Transverse colon (tissue), 3 donors: ENCODE data around the gene PER2.

ENCODE experiments used
- POLR2A ChIP-seq: fragments of 450-650 bp; IDR thresholded peaks from one replicate; pipeline ENCODE4 v1.6.1; 2016; ENCODE audit warnings: antibody characterized with exemption, mild to moderate bottlenecking, moderate library complexity
- TF ChIP-seq, protein P1 (sequence below), 5 experiments: fragments of 200-600 bp in 3 of 5; fragments of 450-650 bp in 2 of 5; sonication (generic) in 3 of 5; IDR thresholded peaks; 1 replicate in 2 of 5; 2 replicates in 3 of 5; pipeline ENCODE4 v1.5.1; 2016 to 2017; ENCODE audit warnings: antibody characterized with exemption in 5 of 5, inconsistent platforms in 3 of 5, mild to moderate bottlenecking in 2 of 5, moderate library complexity in 1 of 5

DNA sequence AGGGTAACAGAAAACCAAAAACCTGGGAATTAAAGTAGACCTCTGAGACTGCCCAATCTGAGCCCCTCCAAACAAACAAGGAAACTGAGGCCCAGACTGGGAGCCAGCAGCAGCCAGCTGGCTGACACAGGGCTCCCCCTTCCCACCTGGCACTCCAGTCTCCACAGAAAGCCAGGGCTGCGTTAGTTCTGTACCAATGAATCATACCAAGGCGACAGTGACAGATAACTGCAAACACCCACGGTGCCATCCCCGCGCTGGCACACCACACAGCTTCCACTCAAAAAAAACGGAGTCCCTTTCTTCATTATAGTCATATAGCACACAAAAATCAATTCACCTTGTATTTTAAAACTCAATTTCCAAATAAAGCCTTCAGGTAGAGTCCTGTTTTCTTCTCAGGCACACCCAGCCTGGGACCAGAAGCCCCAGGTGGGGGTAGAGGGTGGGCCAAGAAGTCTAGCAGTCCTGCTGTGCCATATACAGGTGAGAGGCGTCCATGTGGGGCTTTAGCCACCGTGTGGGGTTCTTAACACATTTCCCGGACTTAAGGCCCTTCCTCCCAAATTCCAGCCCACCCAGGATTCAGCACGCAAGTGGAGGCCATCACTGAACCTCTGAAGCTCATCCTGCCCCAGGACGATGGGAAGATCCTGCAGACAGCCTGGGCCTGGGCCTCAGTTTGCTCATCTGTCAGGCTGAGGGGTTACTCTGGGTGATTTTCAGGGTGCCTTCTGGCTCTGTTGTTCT, 1.2 kb downstream of the PER2 start:
- TF ChIP-seq, protein P1, sequence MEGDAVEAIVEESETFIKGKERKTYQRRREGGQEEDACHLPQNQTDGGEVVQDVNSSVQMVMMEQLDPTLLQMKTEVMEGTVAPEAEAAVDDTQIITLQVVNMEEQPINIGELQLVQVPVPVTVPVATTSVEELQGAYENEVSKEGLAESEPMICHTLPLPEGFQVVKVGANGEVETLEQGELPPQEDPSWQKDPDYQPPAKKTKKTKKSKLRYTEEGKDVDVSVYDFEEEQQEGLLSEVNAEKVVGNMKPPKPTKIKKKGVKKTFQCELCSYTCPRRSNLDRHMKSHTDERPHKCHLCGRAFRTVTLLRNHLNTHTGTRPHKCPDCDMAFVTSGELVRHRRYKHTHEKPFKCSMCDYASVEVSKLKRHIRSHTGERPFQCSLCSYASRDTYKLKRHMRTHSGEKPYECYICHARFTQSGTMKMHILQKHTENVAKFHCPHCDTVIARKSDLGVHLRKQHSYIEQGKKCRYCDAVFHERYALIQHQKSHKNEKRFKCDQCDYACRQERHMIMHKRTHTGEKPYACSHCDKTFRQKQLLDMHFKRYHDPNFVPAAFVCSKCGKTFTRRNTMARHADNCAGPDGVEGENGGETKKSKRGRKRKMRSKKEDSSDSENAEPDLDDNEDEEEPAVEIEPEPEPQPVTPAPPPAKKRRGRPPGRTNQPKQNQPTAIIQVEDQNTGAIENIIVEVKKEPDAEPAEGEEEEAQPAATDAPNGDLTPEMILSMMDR (IDR thresholded peaks at IDR 0.05) = no peak
- TF ChIP-seq POLR2A = no peak
